ENCODE measurements around the gene INPP5K. TPM values are rescaled to one million over a fixed set of nuclear protein-coding genes. Genes with fewer than 3 reads are reported as not detected.

Gene INPP5K
- total RNA-seq, 1 donor from 2014 or later = 22.4 TPM

DNA sequence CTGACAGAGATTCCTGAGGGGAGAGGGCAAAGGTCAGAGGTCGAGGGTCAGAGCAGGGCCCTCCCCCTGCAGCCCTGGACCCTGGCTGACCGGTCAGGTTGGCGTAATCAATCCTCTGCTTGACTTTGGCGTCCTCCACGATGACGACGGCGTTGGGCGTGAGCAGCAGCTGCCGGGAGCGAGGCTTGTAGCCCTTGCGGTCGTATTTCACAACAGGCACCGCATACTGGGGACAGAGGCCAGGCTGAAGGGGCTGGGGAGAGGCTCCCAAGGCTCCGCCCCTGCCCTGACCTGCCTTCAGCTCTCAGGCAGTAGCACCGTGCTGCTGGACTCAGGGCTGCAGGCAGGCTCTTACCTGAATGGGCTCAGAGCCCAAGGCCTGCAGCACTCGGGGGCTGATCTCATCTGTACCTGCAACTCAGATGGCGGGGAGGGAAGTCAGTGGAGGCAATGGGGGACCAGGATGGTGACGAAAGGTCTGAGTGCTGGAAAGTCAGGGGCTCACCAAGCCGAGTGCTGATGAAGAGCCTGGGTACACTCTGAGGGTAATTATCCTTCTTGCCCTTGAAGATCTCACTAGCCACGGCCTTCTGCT is 48.4 kb downstream of the INPP5K start:
- no peaks in the 10 kb centered on the region for H3K9me3 Mint-ChIP-seq
- DNase-seq (ENCODE audit: low spot score in 2 of 2, unreplicated experiment in 2 of 2) = no peak
- peaks cover 33% of the 10 kb centered on the region for H3K36me3 Mint-ChIP-seq
- H3K27ac Mint-ChIP-seq = no peak overlapping the region
- H3K27me3 Mint-ChIP-seq (ENCODE audit: low read depth) = no peaks in the 10 kb centered on the region
- H3K4me1 Mint-ChIP-seq = peaks cover 2% of the 10 kb centered on the region
- TF ChIP-seq, protein P1, sequence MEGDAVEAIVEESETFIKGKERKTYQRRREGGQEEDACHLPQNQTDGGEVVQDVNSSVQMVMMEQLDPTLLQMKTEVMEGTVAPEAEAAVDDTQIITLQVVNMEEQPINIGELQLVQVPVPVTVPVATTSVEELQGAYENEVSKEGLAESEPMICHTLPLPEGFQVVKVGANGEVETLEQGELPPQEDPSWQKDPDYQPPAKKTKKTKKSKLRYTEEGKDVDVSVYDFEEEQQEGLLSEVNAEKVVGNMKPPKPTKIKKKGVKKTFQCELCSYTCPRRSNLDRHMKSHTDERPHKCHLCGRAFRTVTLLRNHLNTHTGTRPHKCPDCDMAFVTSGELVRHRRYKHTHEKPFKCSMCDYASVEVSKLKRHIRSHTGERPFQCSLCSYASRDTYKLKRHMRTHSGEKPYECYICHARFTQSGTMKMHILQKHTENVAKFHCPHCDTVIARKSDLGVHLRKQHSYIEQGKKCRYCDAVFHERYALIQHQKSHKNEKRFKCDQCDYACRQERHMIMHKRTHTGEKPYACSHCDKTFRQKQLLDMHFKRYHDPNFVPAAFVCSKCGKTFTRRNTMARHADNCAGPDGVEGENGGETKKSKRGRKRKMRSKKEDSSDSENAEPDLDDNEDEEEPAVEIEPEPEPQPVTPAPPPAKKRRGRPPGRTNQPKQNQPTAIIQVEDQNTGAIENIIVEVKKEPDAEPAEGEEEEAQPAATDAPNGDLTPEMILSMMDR (IDR thresholded peaks at IDR 0.05; ENCODE audit: unreplicated experiment) = no peak
- H3K4me3 Mint-ChIP-seq = no peak overlapping the region

DNA sequence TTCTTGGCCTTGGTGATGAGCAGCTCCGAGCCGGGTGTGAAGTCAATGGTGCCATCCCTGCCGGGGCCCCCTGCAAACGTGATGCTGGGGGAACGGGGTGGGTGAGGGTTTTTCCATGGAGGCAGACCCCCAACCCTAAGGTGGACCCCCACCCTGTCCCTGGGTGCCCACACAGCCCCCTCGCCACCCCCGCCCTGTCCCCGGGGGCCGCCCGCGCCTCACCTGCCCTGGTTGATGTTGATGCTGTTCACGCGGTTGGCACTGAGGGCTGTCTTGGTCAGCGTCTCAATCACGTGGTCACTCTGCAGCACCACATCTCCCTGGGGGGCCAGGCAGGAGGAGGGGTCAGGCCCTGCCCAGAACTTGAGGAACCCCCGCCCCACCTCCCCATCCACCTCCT is 49.2 kb downstream of the INPP5K start:
- Mint-ChIP-seq H3K36me3 (peaks cover 35% of the 10 kb centered on the region), H3K9me3 (no peaks in the 10 kb centered on the region), H3K4me3 (no peak overlapping the region), H3K4me1 (peaks cover 2% of the 10 kb centered on the region), H3K27me3 (ENCODE audit: low read depth) (no peaks in the 10 kb centered on the region), H3K27ac (no peak overlapping the region)
- TF ChIP-seq, protein P1 (IDR thresholded peaks at IDR 0.05; ENCODE audit: unreplicated experiment) = no peak
- no peak for DNase-seq (ENCODE audit: low spot score in 2 of 2, unreplicated experiment in 2 of 2)

DNA sequence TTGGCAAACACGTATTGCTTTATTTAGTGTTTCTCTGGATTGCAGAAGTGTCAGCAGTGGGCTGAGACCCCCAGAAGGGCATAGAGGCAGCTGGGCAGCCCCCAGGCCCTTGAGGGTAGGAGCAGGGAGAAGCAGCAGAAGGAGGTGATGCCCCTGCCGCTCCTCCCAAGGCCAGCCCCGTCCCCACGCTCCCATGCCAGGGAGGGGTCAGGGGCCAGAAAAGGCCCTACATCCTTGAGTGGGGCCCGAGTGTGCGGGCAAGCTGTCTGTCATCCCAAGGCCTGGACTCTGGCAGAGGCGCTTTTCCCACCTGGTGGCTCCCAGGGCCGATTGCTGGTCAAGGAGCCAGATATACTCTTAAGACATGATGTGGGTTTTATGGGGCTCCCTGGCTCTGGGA is 52.2 kb downstream of the INPP5K start:
- DNase-seq (ENCODE audit: low spot score in 2 of 2, unreplicated experiment in 2 of 2) = no peak
- peaks cover 32% of the 10 kb centered on the region for H3K36me3 Mint-ChIP-seq
- H3K27me3 Mint-ChIP-seq (ENCODE audit: low read depth) = no peaks in the 10 kb centered on the region
- H3K27ac Mint-ChIP-seq = no peak overlapping the region
- peaks cover 2% of the 10 kb centered on the region for H3K4me1 Mint-ChIP-seq
- TF ChIP-seq, protein P1 (IDR thresholded peaks at IDR 0.05; ENCODE audit: unreplicated experiment) = no peak
- H3K9me3 Mint-ChIP-seq = no peaks in the 10 kb centered on the region
- H3K4me3 Mint-ChIP-seq = no peak overlapping the region

DNA sequence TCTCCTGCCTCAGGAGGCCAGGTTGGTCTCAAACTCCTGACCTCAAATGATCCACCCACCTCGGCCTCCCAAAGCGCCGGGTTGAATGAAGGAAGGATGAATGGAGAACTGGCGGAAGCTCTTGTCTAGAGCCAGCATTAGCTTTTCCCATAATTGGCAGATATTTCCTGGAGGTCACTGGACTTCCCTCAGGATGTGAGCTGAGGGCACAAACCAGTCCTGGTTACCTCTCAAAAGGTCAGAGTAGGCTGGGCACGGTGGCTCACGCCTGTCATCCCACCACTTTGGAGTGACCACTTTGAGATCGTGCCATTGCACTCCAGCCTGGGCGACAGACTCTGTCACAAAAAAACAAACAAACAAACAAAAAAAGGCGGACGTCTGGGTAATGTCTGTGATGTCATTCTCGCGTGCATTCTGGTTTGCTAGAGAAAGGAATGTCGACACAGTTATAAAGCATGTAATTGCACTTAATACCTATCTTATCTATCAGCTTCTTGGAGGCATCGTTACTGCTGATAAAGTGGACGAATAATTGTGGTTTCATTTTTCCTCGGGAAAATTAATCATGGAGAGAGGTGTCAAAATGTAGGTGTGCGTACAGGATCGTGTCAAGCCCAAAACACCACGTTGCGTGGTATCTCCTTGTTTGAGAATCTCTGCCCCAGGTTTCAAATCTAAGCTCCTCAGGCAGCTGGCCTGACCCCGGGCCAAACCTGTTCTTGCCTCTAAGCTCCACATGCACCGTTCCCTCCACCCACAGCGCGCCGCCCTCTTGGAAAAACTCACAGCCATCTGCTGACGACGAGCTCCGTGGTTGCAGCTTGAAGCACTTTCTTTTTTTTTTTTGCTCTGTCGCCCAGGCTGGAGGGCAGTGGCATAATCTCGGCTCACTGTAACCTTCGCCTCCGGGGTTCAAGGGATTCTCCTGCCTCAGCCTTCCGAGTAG is 54.0 kb downstream of the INPP5K start:
- Mint-ChIP-seq H3K9me3 (no peaks in the 10 kb centered on the region), H3K4me1 (peaks cover 2% of the 10 kb centered on the region), H3K4me3 (no peak overlapping the region), H3K27me3 (ENCODE audit: low read depth) (no peaks in the 10 kb centered on the region), H3K36me3 (peaks cover 19% of the 10 kb centered on the region), H3K27ac (peak overlapping the region; percentile 6)
- DNase-seq (ENCODE audit: low spot score in 2 of 2, unreplicated experiment in 2 of 2) = no peak
- TF ChIP-seq, protein P1 (IDR thresholded peaks at IDR 0.05; ENCODE audit: unreplicated experiment) = no peak

DNA sequence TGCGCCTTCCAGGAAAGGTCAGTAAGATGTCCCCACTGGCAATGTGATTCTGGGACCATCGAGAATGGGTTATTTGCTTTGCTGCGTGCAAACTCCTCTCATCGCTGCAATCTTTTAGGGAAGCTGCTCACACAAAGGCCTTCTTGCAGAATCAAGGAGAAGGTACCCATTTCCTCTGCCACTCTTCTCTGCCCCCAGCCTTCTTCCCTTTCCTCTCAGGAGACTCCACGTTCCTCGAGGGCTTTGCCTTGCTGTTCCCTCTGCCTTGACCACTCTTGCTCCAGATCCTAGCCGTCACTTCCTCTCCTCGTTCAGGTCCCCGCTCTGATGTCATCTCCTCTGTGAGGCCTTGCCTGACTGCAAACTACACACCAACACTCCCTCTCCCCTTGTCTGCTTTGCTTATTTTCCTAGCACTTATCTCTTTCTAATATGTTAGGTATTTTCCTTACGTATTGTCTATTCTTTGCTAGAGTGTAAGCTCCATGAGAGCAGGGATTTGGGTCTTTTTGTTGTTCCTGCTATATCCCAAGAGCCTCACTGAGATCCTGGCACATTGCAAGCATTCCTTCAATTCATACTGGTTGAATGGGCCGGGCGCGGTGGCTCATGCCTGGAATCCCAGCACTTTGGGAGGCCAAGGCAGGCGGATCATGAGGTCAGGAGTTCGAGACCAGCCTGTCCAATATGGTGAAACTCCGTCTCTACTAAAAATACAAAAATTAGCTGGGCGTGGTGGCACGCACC is 55.0 kb downstream of the INPP5K start:
- Mint-ChIP-seq H3K27me3 (ENCODE audit: low read depth) (no peaks in the 10 kb centered on the region), H3K9me3 (no peaks in the 10 kb centered on the region), H3K36me3 (peaks cover 19% of the 10 kb centered on the region), H3K4me1 (peaks cover 4% of the 10 kb centered on the region), H3K4me3 (no peak overlapping the region), H3K27ac (no peak overlapping the region)
- DNase-seq (ENCODE audit: low spot score in 2 of 2, unreplicated experiment in 2 of 2) = no peak
- TF ChIP-seq, protein P1 (IDR thresholded peaks at IDR 0.05; ENCODE audit: unreplicated experiment) = no peak

Measured in mesothelial cell of epicardium (in vitro differentiated cells).